K562 (cell line): Measurements from ENCODE around the gene TOR1AIP2. TPM values are rescaled to one million over a fixed set of nuclear protein-coding genes. Genes with fewer than 3 reads are reported as not detected.

ENCODE experiments used
- BCOR ChIP-seq: fragments of 450-650 bp; IDR thresholded peaks from 2 replicates; pipeline ENCODE4 v1.6.1; 2016
- L3MBTL2 ChIP-seq: fragments of 450-650 bp; IDR thresholded peaks from 2 replicates; pipeline ENCODE4 v1.6.1; 2016; ENCODE audit warnings: mild to moderate bottlenecking, moderate library complexity
- MEF2A ChIP-seq: IDR thresholded peaks from 2 replicates; pipeline ENCODE4 v1.6.1; 2011; ENCODE audit warnings: low read depth, mild to moderate bottlenecking, low read length, moderate library complexity; ENCODE audit not compliant: control insufficient read depth
- MTA1 ChIP-seq: fragments of 450-650 bp; IDR thresholded peaks from 2 replicates; pipeline ENCODE4 v1.6.1; 2017; ENCODE audit warnings: borderline replicate concordance
- MYBL2 ChIP-seq, 2 experiments: fragments of 450-650 bp in 1 of 2; sonication (generic) in 1 of 2; formaldehyde crosslinking in 1 of 2; IDR thresholded peaks; 2 replicates each; pipeline versions ENCODE4 v1.6.1 to v1.8.1; 2017 to 2022; ENCODE audit warnings: borderline replicate concordance in 1 of 2, inconsistent platforms in 1 of 2, low read depth in 1 of 2, mild to moderate bottlenecking in 1 of 2, missing genetic modification reagents in 1 of 2, moderate library complexity in 1 of 2
- NFIX ChIP-seq: fragments of 250-450 bp; sonication (Bioruptor Pico); IDR thresholded peaks from 2 replicates; pipeline ENCODE4 v1.4.0; 2020; ENCODE audit warnings: low read depth, mild to moderate bottlenecking, moderate library complexity
- PBX2 ChIP-seq, 2 experiments: IDR thresholded peaks in 1 of 2; conservative IDR thresholded peaks in 1 of 2; 2 replicates each; pipeline ENCODE4 v1.6.1; 2016; ENCODE audit warnings: low read depth in 2 of 2, mild to moderate bottlenecking in 1 of 2, missing compliant biosample characterization in 1 of 2, missing genetic modification characterization in 1 of 2, moderate library complexity in 1 of 2
- PTRF ChIP-seq: fragments of 450-650 bp; IDR thresholded peaks from 2 replicates; pipeline ENCODE4 v1.6.1; 2016; ENCODE audit warnings: mild to moderate bottlenecking, missing genetic modification characterization, missing compliant biosample characterization
- PYGO2 ChIP-seq: fragments of 450-650 bp; IDR thresholded peaks from 2 replicates; pipeline ENCODE4 v1.6.1; 2016; ENCODE audit warnings: mild to moderate bottlenecking, missing genetic modification characterization, moderate library complexity, missing compliant biosample characterization
- SAP30 ChIP-seq: fragments of 200-600 bp; sonication (generic); IDR thresholded peaks from 2 replicates; pipeline ENCODE4 v1.6.1; 2012; ENCODE audit warnings: borderline replicate concordance, low read depth, mild to moderate bottlenecking, moderate library complexity, low read length, control low read depth, inconsistent platforms; ENCODE audit not compliant: insufficient read depth, poor library complexity, severe bottlenecking
- SREBF2 ChIP-seq: sonication (generic); formaldehyde crosslinking; IDR thresholded peaks from 2 replicates; pipeline ENCODE4 v1.4.0; 2020; ENCODE audit warnings: mild to moderate bottlenecking, missing genetic modification reagents
- TCF7L2 ChIP-seq: fragments of 150-350 bp; IDR thresholded peaks from 2 replicates; pipeline ENCODE4 v1.6.1; 2016; ENCODE audit warnings: low read depth, mild to moderate bottlenecking, low read length, moderate library complexity
- YBX1 ChIP-seq: fragments of 450-650 bp; IDR thresholded peaks from 2 replicates; pipeline ENCODE4 v1.7.1; 2016; ENCODE audit warnings: mild to moderate bottlenecking
- ZKSCAN3 ChIP-seq: fragments of 250-450 bp; sonication (Bioruptor Pico); IDR thresholded peaks from 2 replicates; pipeline ENCODE4 v1.4.0; 2020
- ZNF197 ChIP-seq: fragments of 200-800 bp; sonication (Bioruptor generic); IDR thresholded peaks from 2 replicates; pipeline ENCODE4 v1.6.1; 2016; ENCODE audit warnings: low read depth, missing genetic modification characterization, missing compliant biosample characterization
- ZNF212 ChIP-seq: fragments of 450-650 bp; formaldehyde crosslinking; IDR thresholded peaks from 2 replicates; pipeline ENCODE4 v1.4.0; 2020; ENCODE audit warnings: mild to moderate bottlenecking
- ZNF253 ChIP-seq: fragments of 250-450 bp; sonication (Bioruptor Pico); conservative IDR thresholded peaks from 2 replicates; pipeline ENCODE4 v1.6.1; 2021; ENCODE audit warnings: mild to moderate bottlenecking
- ZNF347 ChIP-seq: fragments of 450-650 bp; formaldehyde crosslinking; IDR thresholded peaks from 2 replicates; pipeline ENCODE4 v1.4.0; 2020; ENCODE audit warnings: low read depth, mild to moderate bottlenecking, moderate library complexity
- ZNF41 ChIP-seq: fragments of 250-450 bp; sonication (Bioruptor Pico); conservative IDR thresholded peaks from 2 replicates; pipeline ENCODE4 v1.4.0; 2020; ENCODE audit warnings: mild to moderate bottlenecking
- ZNF584 ChIP-seq: fragments of 200-800 bp; sonication (Bioruptor generic); IDR thresholded peaks from 2 replicates; pipeline ENCODE4 v1.6.1; 2016; ENCODE audit warnings: low read depth, mild to moderate bottlenecking, missing genetic modification characterization, missing compliant biosample characterization
- ZNF589 ChIP-seq: fragments of 200-800 bp; sonication (Bioruptor generic); IDR thresholded peaks from 2 replicates; pipeline ENCODE4 v1.6.1; 2016; ENCODE audit warnings: low read depth, missing genetic modification characterization, missing compliant biosample characterization
- polyA plus RNA-seq, 8 experiments: library from polyadenylated mRNA; depleted of rRNA in 4 of 8; stranded (reverse) in 5 of 8; unstranded in 3 of 8; fragments of >200 nt; fragmentation: Nextera tagmentation in 2 of 8; fragmentation: Illumina TruSeq in 1 of 8; extraction: Ambion mirVana in 2 of 8; extraction: Trizol in 1 of 8; gene quantifications; 2 replicates each; pipeline versions ENCODE4 v1.2.1 to v1.2.3, GENCODE V29; 2011 to 2014; ENCODE audit warnings: inconsistent platforms in 1 of 8, missing spikeins in 1 of 8
- total RNA-seq, 7 experiments: library from RNA; depleted of rRNA in 6 of 7; stranded (reverse); fragments of >200 nt in 6 of 7; fragmentation: Illumina TruSeq in 2 of 7; extraction: Trizol in 2 of 7; gene quantifications; 2 replicates each; pipeline versions ENCODE4 v1.2.1 to v1.2.3, GENCODE V29; 2011 to 2021; ENCODE audit warnings: low replicate concordance in 1 of 7
- TF ChIP-seq, protein P1 (sequence below): fragments of 250-450 bp; sonication (Bioruptor Pico); IDR thresholded peaks from 2 replicates; pipeline ENCODE4 v1.4.0; 2020; ENCODE audit warnings: mild to moderate bottlenecking, moderate library complexity, borderline replicate concordance

The TOR1AIP2 gene
- total and polyA plus RNA-seq, 9 of the 15 experiments (the other 6 are each of a cell fraction or from before 2014, with no cell fraction given), result 16.7 to 122 (median 41.4) TPM

GRCh38 chr1:179882253-179883039, 4.8 kb upstream of the TOR1AIP2 start, which contains the start of gene TOR1AIP1 (continued):
- TF ChIP-seq TCF7L2, result no peak
- TF ChIP-seq ZNF41 (CRISPR knock-in tag), result peak; percentile 86
- TF ChIP-seq ZNF347 (CRISPR knock-in tag), result no peak
- TF ChIP-seq ZNF212, result peak; percentile 80; the same call in 1 of the 2 replicates
- no peak for TF ChIP-seq ZKSCAN3 (CRISPR knock-in tag)
- TF ChIP-seq YBX1, result no peak
- peak; percentile 75 for TF ChIP-seq SAP30
- TF ChIP-seq, protein P1, sequence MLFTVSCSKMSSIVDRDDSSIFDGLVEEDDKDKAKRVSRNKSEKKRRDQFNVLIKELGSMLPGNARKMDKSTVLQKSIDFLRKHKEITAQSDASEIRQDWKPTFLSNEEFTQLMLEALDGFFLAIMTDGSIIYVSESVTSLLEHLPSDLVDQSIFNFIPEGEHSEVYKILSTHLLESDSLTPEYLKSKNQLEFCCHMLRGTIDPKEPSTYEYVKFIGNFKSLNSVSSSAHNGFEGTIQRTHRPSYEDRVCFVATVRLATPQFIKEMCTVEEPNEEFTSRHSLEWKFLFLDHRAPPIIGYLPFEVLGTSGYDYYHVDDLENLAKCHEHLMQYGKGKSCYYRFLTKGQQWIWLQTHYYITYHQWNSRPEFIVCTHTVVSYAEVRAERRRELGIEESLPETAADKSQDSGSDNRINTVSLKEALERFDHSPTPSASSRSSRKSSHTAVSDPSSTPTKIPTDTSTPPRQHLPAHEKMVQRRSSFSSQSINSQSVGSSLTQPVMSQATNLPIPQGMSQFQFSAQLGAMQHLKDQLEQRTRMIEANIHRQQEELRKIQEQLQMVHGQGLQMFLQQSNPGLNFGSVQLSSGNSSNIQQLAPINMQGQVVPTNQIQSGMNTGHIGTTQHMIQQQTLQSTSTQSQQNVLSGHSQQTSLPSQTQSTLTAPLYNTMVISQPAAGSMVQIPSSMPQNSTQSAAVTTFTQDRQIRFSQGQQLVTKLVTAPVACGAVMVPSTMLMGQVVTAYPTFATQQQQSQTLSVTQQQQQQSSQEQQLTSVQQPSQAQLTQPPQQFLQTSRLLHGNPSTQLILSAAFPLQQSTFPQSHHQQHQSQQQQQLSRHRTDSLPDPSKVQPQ (CRISPR knock-in tag), result no peak
- TF ChIP-seq PTRF (tag), result no peak
- TF ChIP-seq MTA1, result peak; percentile 94
- no peak for TF ChIP-seq ZNF584 (CRISPR knock-in tag)
- TF ChIP-seq ZNF589 (CRISPR knock-in tag), result peak; percentile 41; the same call in 1 of the 2 replicates
- peak; percentile 67 for TF ChIP-seq MEF2A
- TF ChIP-seq MYBL2 (IDR thresholded peaks at IDR 0.05; ENCODE audit: low read depth), result no peak; the same call in 1 of the 2 replicates
- TF ChIP-seq MYBL2 (CRISPR knock-in tag; IDR thresholded peaks at IDR 0.05; ENCODE audit: borderline replicate concordance), result no peak
- peak; percentile 97 for TF ChIP-seq ZNF197
- peak; percentile 85 for TF ChIP-seq L3MBTL2
- TF ChIP-seq ZNF253 (CRISPR knock-in tag), result no peak
- TF ChIP-seq PBX2 (CRISPR knock-in tag; IDR thresholded peaks at IDR 0.05; ENCODE audit: low read depth), result no peak
- no peak for TF ChIP-seq PBX2 (tag; conservative IDR thresholded peaks at IDR 0.05; ENCODE audit: low read depth)
- 0 out of 2 replicates have a peak, but pooled peaks have one; percentile 88 for TF ChIP-seq SREBF2 (CRISPR knock-in tag)
- peak; percentile 44 for TF ChIP-seq BCOR
- 0 out of 2 replicates have a peak, but pooled peaks have one; percentile 19 for TF ChIP-seq NFIX (CRISPR knock-in tag)
- peak; percentile 71; the same call in 1 of the 2 replicates for TF ChIP-seq PYGO2
